ENCODE results near the gene MTTP. TPM values are rescaled to one million over a fixed set of nuclear protein-coding genes. Genes with fewer than 3 reads are reported as not detected.

MTTP gene
- total RNA-seq, 1 donor from 2014 or later: not detected

DNA sequence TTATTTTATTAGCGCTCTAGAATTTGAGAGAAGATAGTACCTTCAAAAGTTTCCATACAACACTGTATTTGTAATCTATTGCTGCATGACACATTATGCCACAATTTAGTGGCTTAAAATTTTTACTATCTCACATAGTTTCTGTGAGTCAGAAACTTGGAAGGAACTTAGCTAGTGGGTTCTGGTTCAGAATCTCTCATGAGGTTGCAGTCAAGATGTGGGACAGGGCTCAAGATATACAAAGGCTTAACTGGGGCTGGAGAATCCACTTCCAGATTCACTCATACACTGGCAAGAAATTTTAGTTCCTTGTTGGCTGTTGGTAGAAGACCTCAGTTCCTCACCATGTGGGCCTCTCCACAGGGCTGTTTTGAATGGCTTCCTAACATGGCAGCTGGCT is 94.5 kb downstream of the MTTP start:
- DNase-seq (ENCODE audit: low read depth in 2 of 2): no peak

DNA sequence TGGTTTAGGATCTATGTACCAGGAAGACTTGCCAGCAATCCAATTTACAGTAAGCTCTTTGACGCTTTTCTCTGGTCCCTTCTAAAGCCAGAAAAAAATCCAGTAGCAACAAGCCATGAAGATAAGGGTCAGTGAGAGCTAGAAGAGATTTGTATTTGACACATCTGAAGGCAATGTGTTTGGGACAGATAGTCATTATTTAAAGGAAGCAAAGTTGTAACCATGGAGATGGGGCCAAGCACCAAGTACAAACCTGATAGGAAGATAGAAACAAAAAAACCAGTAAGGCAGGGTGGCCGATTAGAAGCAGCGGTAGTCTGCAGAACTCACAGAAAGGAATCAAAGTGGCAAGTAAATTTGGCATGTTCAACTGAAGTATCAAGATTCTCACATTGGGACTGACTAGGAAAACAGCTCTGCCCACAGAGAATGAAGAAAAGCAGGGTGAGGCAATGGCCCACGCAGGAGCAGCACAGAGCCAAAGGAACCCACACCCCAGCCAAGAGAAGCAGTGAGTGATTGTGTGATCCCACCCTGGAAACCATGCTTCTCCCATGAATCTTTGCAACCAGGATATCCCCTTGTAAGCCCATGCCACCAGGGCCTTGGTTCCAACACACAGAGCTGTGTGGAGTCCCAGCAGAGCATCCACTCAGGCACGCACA is 95.9 kb downstream of the MTTP start:
- DNase-seq (ENCODE audit: low read depth in 2 of 2): no peak

Other genes starting within 250 kb of the MTTP start
- not detected in 2 replicates for gene ADH1C, start 222.1 kb upstream of the MTTP start, total RNA-seq
- gene ADH7, start 139.5 kb upstream of the MTTP start, total RNA-seq: not detected in 2 replicates
- not detected in 2 replicates for gene C4orf17, start 63.8 kb upstream of the MTTP start, total RNA-seq
- 4.8 and 5.0 TPM in 2 replicates for gene TRMT10A, start 10.8 kb upstream of the MTTP start, total RNA-seq
- gene C4orf54, start 83.0 kb downstream of the MTTP start, total RNA-seq: under 0.01 TPM in 1 of 2 replicates, not detected in the other
- not detected in 2 replicates for gene DAPP1, start 242.0 kb downstream of the MTTP start, total RNA-seq